HepG2 (cell line): ENCODE results near the gene IQCN. TPM values are rescaled to one million over a fixed set of nuclear protein-coding genes. Genes with fewer than 3 reads are reported as not detected.
A peak's percentile ranks its signal among the peaks of the same experiment; 100 is the strongest.

Experiments
- CCDC6 ChIP-seq: sonication (generic); formaldehyde crosslinking; IDR thresholded peaks from 2 replicates; pipeline ENCODE4 v1.8.1; 2022; ENCODE audit warnings: mild to moderate bottlenecking, missing genetic modification reagents, moderate library complexity
- DBP ChIP-seq: sonication (generic); formaldehyde crosslinking; IDR thresholded peaks from 2 replicates; pipeline ENCODE4 v1.4.0; 2020; ENCODE audit warnings: missing genetic modification reagents; ENCODE audit errors: not compliant biosample characterization
- DNMT3B ChIP-seq: conservative IDR thresholded peaks from 2 replicates; pipeline ENCODE4 v1.6.1; 2016; ENCODE audit warnings: missing biosample characterization, control low read depth
- HNF4G ChIP-seq, 2 experiments: sonication (generic) in 1 of 2; formaldehyde crosslinking in 1 of 2; IDR thresholded peaks; 2 replicates each; pipeline versions ENCODE4 v1.4.0 to v1.6.1; 2011 to 2020; ENCODE audit warnings: borderline replicate concordance in 2 of 2, low read depth in 2 of 2, mild to moderate bottlenecking in 2 of 2, low read length in 1 of 2, missing genetic modification reagents in 1 of 2, moderate library complexity in 1 of 2
- MYC ChIP-seq: sonication (generic); formaldehyde crosslinking; IDR thresholded peaks from 2 replicates; pipeline ENCODE4 v1.9.0; 2021; ENCODE audit warnings: missing genetic modification reagents, borderline replicate concordance
- NCOR1 ChIP-seq: fragments of 200-600 bp; sonication (generic); IDR thresholded peaks from 2 replicates; pipeline ENCODE4 v1.7.0; 2017; ENCODE audit warnings: antibody characterized with exemption, low read length, borderline replicate concordance
- PHF21A ChIP-seq: sonication (generic); formaldehyde crosslinking; IDR thresholded peaks from 2 replicates; pipeline ENCODE4 v1.5.0; 2020; ENCODE audit warnings: mild to moderate bottlenecking, missing genetic modification reagents
- RFX1 ChIP-seq: fragments of 450-650 bp; IDR thresholded peaks from 2 replicates; pipeline ENCODE4 v1.6.1; 2017
- TARDBP ChIP-seq: sonication (generic); formaldehyde crosslinking; IDR thresholded peaks from 2 replicates; pipeline ENCODE4 v1.8.0; 2022; ENCODE audit warnings: mild to moderate bottlenecking, missing genetic modification reagents
- TCF7 ChIP-seq: sonication (generic); IDR thresholded peaks from 2 replicates; pipeline ENCODE4 v1.6.1; 2016; ENCODE audit warnings: antibody characterized with exemption, low read depth
- TFE3 ChIP-seq: IDR thresholded peaks from 2 replicates; pipeline ENCODE4 v1.6.1; 2016
- ZFYVE20 ChIP-seq: sonication (generic); formaldehyde crosslinking; IDR thresholded peaks from 2 replicates; pipeline ENCODE4 v1.8.0; 2023; ENCODE audit warnings: low read depth, mild to moderate bottlenecking, moderate library complexity, missing genetic modification reagents, borderline replicate concordance
- ZNF446 ChIP-seq: sonication (generic); formaldehyde crosslinking; IDR thresholded peaks from 2 replicates; pipeline ENCODE4 v1.5.0; 2020; ENCODE audit warnings: mild to moderate bottlenecking, missing genetic modification reagents
- ZNF556 ChIP-seq: sonication (generic); formaldehyde crosslinking; IDR thresholded peaks from 2 replicates; pipeline ENCODE4 v1.4.0; 2020; ENCODE audit warnings: mild to moderate bottlenecking, missing genetic modification reagents, borderline replicate concordance
- ZNF567 ChIP-seq: sonication (generic); formaldehyde crosslinking; IDR thresholded peaks from 2 replicates; pipeline ENCODE4 v1.8.1; 2023; ENCODE audit warnings: mild to moderate bottlenecking, missing genetic modification reagents, borderline replicate concordance
- ZNF615 ChIP-seq: sonication (generic); formaldehyde crosslinking; IDR thresholded peaks from 2 replicates; pipeline ENCODE4 v1.5.0; 2020; ENCODE audit warnings: mild to moderate bottlenecking, missing genetic modification reagents, borderline replicate concordance
- ZNF781 ChIP-seq: sonication (generic); formaldehyde crosslinking; IDR thresholded peaks from 2 replicates; pipeline ENCODE4 v1.5.1; 2020; ENCODE audit warnings: borderline replicate concordance, mild to moderate bottlenecking, missing genetic modification reagents; ENCODE audit errors: not compliant biosample characterization
- ZNF879 ChIP-seq: sonication (generic); formaldehyde crosslinking; IDR thresholded peaks from 2 replicates; pipeline ENCODE4 v1.8.1; 2023; ENCODE audit warnings: missing genetic modification reagents
- polyA plus RNA-seq, 8 experiments: library from polyadenylated mRNA; depleted of rRNA in 3 of 8; stranded (reverse) in 7 of 8; unstranded in 1 of 8; fragments of >200 nt; fragmentation: Illumina TruSeq in 4 of 8; extraction: Trizol in 4 of 8; gene quantifications; 2 replicates each; pipeline versions ENCODE4 v1.2.1 to v1.2.3, GENCODE V29; 2011 to 2016; ENCODE audit warnings: low read depth in 4 of 8, missing spikeins in 1 of 8, mixed read lengths in 1 of 8; ENCODE audit not compliant: insufficient read depth in 1 of 8
- total RNA-seq, 5 experiments: library from RNA; depleted of rRNA; stranded (reverse); fragments of >200 nt; fragmentation: Illumina TruSeq; extraction: Trizol; gene quantifications; 2 replicates each; pipeline ENCODE4 v1.2.3, GENCODE V29; 2016; ENCODE audit warnings: low read depth in 1 of 5
- TF ChIP-seq, protein P1 (sequence below): sonication (generic); formaldehyde crosslinking; conservative IDR thresholded peaks from 2 replicates; pipeline ENCODE4 v1.8.0; 2022; ENCODE audit warnings: mild to moderate bottlenecking, moderate library complexity, missing genetic modification reagents
- TF ChIP-seq, protein P2 (sequence below): sonication (generic); formaldehyde crosslinking; IDR thresholded peaks from 2 replicates; pipeline ENCODE4 v1.5.0; 2020; ENCODE audit warnings: mild to moderate bottlenecking, missing genetic modification reagents
- TF ChIP-seq, protein P3 (sequence below): sonication (generic); formaldehyde crosslinking; IDR thresholded peaks from 2 replicates; pipeline ENCODE4 v1.8.0; 2022; ENCODE audit warnings: mild to moderate bottlenecking, missing genetic modification reagents, borderline replicate concordance

The IQCN gene
- total and polyA plus RNA-seq, 2 of the 13 experiments (the other 11 are each of a cell fraction or from before 2014, with no cell fraction given): 0.04 to 0.18 TPM

DNA sequence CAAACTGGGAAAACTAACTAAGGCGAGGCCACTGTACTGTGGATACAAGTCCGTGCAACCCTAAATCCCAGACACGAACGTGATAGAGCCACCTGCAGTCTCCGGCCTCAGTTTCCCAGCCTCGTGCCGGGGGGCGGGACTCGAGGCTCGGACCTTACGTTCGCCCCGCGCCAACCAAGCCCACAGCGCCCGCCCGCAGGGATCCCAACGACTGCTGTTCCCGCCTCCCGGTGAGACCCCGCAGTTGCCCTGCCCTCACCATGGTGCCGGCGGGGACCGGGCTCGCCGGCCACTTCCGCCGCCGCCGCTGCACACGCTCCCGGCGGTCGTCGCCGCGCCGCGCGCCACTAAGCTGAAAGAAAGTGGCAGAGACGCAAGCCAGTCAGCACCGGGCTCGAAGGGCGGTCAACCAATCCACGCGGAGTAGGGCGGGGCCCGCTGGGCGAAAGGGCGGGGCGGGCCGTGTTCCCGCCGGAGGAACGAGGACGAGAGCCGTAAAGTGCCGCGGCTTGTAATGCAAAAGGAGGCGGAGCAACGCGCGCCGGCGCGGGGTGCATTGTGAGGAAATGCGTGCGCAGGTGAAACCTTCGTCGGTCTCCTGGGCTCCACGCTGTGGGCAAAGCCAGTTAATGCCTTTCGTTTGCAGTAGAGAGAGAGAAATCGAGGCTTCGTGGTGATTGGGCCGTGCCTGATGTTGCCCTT is 48.7 kb upstream of the IQCN start, which contains the start of gene LSM4 (continued):
- TF ChIP-seq ZFYVE20 (CRISPR knock-in tag): no peak
- TF ChIP-seq ZNF556: no peak; the same call in 1 of the 2 replicates
- TF ChIP-seq, protein P1, sequence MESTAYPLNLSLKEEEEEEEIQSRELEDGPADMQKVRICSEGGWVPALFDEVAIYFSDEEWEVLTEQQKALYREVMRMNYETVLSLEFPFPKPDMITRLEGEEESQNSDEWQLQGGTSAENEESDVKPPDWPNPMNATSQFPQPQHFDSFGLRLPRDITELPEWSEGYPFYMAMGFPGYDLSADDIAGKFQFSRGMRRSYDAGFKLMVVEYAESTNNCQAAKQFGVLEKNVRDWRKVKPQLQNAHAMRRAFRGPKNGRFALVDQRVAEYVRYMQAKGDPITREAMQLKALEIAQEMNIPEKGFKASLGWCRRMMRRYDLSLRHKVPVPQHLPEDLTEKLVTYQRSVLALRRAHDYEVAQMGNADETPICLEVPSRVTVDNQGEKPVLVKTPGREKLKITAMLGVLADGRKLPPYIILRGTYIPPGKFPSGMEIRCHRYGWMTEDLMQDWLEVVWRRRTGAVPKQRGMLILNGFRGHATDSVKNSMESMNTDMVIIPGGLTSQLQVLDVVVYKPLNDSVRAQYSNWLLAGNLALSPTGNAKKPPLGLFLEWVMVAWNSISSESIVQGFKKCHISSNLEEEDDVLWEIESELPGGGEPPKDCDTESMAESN: peak; percentile 61; the same call in 1 of the 2 replicates
- no peak for TF ChIP-seq ZNF781 (CRISPR knock-in tag)
- TF ChIP-seq TFE3 (CRISPR knock-in tag): 0 out of 2 replicates have a peak, but pooled peaks have one; percentile 21
- TF ChIP-seq ZNF446: peak; percentile 36; the same call in 1 of the 2 replicates
- TF ChIP-seq, protein P2, sequence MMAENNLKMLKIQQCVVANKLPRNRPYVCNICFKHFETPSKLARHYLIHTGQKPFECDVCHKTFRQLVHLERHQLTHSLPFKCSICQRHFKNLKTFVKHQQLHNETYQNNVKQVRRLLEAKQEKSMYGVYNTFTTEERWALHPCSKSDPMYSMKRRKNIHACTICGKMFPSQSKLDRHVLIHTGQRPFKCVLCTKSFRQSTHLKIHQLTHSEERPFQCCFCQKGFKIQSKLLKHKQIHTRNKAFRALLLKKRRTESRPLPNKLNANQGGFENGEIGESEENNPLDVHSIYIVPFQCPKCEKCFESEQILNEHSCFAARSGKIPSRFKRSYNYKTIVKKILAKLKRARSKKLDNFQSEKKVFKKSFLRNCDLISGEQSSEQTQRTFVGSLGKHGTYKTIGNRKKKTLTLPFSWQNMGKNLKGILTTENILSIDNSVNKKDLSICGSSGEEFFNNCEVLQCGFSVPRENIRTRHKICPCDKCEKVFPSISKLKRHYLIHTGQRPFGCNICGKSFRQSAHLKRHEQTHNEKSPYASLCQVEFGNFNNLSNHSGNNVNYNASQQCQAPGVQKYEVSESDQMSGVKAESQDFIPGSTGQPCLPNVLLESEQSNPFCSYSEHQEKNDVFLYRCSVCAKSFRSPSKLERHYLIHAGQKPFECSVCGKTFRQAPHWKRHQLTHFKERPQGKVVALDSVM (CRISPR knock-in tag): peak; percentile 44; the same call in 1 of the 2 replicates
- TF ChIP-seq RFX1: no peak
- no peak for TF ChIP-seq DBP (CRISPR knock-in tag)
- TF ChIP-seq ZNF879: no peak
- TF ChIP-seq, protein P3, sequence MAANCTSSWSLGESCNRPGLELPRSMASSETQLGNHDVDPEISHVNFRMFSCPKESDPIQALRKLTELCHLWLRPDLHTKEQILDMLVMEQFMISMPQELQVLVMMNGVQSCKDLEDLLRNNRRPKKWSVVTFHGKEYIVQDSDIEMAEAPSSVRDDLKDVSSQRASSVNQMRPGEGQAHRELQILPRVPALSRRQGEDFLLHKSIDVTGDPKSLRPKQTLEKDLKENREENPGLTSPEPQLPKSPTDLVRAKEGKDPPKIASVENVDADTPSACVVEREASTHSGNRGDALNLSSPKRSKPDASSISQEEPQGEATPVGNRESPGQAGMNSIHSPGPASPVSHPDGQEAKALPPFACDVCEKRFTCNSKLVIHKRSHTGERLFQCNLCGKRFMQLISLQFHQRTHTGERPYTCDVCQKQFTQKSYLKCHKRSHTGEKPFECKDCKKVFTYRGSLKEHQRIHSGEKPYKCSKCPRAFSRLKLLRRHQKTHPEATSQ (CRISPR knock-in tag): no peak
- TF ChIP-seq MYC: peak; percentile 91
- peak; percentile 70 for TF ChIP-seq PHF21A (CRISPR knock-in tag)
- peak; percentile 51; the same call in 1 of the 2 replicates for TF ChIP-seq CCDC6 (CRISPR knock-in tag)
- TF ChIP-seq ZNF615 (CRISPR knock-in tag): no peak
- no peak for TF ChIP-seq ZNF567 (CRISPR knock-in tag)
- TF ChIP-seq HNF4G (IDR thresholded peaks at IDR 0.05; ENCODE audit: borderline replicate concordance, low read depth, low read length): no peak
- TF ChIP-seq HNF4G (CRISPR knock-in tag; IDR thresholded peaks at IDR 0.05; ENCODE audit: borderline replicate concordance, low read depth): no peak; the same call in 1 of the 2 replicates
- TF ChIP-seq TCF7: no peak
- TF ChIP-seq NCOR1: no peak; the same call in 1 of the 2 replicates
- peak; percentile 76 for TF ChIP-seq TARDBP (CRISPR knock-in tag)
- no peak for TF ChIP-seq DNMT3B (CRISPR knock-in tag)
